Colonic mucosa (tissue), 4 donors: Measurements from ENCODE around the gene LMNA. TPM values are rescaled to one million over a fixed set of nuclear protein-coding genes. Genes with fewer than 3 reads are reported as not detected.

Source experiments
- DNase-seq: peaks from one replicate; pipeline ENCODE4 v3.0.0-alpha.2; 2020
- H3K27ac ChIP-seq: fragments of 200-600 bp; one replicate; pipeline ENCODE4 v1.8.0; 2021
- H3K27me3 ChIP-seq: fragments of 200-600 bp; one replicate; pipeline ENCODE4 v1.8.0; 2021
- H3K36me3 ChIP-seq: fragments of 200-600 bp; one replicate; pipeline ENCODE4 v1.8.0; 2021
- H3K4me1 ChIP-seq: fragments of 200-600 bp; one replicate; pipeline ENCODE4 v1.8.0; 2021; ENCODE audit warnings: mild to moderate bottlenecking
- H3K4me3 ChIP-seq: fragments of 200-600 bp; one replicate; pipeline ENCODE4 v1.8.0; 2021
- H3K9ac ChIP-seq, 2 donors: one replicate each; pipeline ENCODE4 v1.7.0; 2013; ENCODE audit warnings: control low read depth in 2 of 2, low read depth in 2 of 2, low read length in 2 of 2
- H3K9me3 ChIP-seq: fragments of 200-600 bp; one replicate; pipeline ENCODE4 v1.8.0; 2021
- CTCF ChIP-seq: fragments of 200-600 bp; IDR thresholded peaks from one replicate; pipeline ENCODE4 v1.8.0; 2022; ENCODE audit warnings: antibody characterized with exemption, mild to moderate bottlenecking
- intact Hi-C: fragments of 100-400 bp; cut with DNase I; formaldehyde crosslinking; loops from one replicate; pipeline ENCODE4 v1.14.1; 2022
- total RNA-seq, 2 donors: library from RNA; stranded (reverse); fragmentation: NEBNext Ultra II Directional in 1 of 2; extraction: Animal tissue kit (Norgen Biotek cat#: 25700) in 1 of 2; gene quantifications; one replicate each; pipeline ENCODE4 v1.2.1, GENCODE V29; 2021
- donor health status: healthy.
- donor health status: DM: no; HTN: no; CAD: no.
- donor health status: DM: no; HTN: no; CAD: no.

Gene LMNA
- total RNA-seq, 2 donors from 2014 or later = 414 to 610 TPM

DNA sequence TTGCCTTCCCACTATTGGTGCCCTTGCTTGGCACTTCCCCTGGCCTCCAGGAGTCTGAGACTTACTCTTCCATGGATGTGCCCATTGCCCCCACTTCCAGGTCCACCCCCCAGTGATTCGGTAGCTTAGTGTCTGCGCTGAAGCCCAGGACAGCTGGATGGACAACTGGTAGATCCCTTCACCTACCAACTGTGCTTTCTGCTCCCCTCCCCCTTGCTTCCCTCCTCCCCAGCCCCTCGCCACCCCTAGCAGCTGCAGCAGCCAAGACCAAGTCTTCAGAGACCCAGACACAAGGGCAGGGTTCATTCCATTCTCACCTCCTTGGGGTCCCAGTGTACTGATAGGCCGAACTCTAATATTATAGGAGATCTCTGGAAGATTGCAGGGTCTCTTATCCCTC lies 6.9 kb downstream of the LMNA start:
- H3K4me3 ChIP-seq = no peak overlapping the region
- H3K4me1 ChIP-seq = peaks cover 66% of the 10 kb centered on the region
- no peak for DNase-seq
- no peaks in the 10 kb centered on the region for H3K9me3 ChIP-seq
- TF ChIP-seq CTCF = no peak
- intact Hi-C loops = no loop called here
- H3K27ac ChIP-seq = peak overlapping the region; percentile 94
- H3K9ac ChIP-seq = peak overlapping the region; percentile 28 to 67
- no peaks in the 10 kb centered on the region for H3K36me3 ChIP-seq
- H3K27me3 ChIP-seq = no peaks in the 10 kb centered on the region

GRCh38 chr1:156122086-156122485 lies 7.6 kb downstream of the LMNA start:
- Histone ChIP-seq H3K9ac (peak overlapping the region; percentile 73 to 78), H3K27ac (peak overlapping the region; percentile 94), H3K27me3 (no peaks in the 10 kb centered on the region), H3K9me3 (no peaks in the 10 kb centered on the region), H3K4me3 (peak overlapping the region; percentile 12), H3K36me3 (no peaks in the 10 kb centered on the region), H3K4me1 (peaks cover 70% of the 10 kb centered on the region)
- TF ChIP-seq CTCF = no peak
- intact Hi-C loops = no loop called here
- no peak for DNase-seq

DNA sequence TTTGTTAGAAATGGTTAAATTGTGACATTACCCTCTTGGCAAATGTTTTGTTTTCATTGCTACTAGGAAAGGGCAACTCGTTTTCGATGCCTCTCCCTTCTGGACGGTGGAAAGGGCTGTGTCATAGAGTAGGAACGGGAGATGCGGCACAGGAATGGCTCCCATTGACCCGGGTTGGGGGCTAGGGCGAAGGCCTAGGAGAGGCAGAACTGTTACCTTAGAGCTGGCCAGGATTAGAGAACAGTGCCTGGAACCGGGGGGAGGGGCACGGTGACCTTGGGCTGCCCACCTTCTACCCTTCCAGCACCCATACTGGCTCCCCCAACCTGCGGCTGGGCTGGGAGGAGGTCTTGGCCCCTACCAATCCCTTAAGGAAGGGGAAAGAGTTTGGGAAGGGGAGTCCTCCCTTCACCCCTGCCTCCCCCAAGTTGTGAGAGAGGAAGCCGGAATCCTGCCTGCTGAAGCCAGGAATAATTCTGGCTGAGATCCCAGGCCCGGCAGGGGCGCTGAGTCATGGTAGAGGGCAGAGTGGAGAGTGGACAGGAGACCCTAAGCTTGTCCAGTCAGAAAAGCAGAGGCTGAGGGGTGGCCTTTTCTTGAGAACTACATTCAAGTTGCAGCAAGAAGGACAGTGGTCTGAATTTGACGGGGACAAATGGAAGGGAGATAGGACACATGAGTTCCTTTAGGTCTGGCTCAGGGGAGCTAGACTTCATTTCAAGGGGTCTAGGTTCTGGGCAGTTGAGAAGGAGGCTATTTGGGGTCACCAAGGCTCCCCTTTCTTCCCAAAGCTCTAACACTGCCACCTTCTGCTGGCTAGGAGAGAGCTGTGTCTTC lies 8.2 kb downstream of the LMNA start:
- no peaks in the 10 kb centered on the region for H3K27me3 ChIP-seq
- peak overlapping the region; percentile 73 to 78 for H3K9ac ChIP-seq
- peak overlapping the region; percentile 94 for H3K27ac ChIP-seq
- peaks cover 73% of the 10 kb centered on the region for H3K4me1 ChIP-seq
- no peak for TF ChIP-seq CTCF
- H3K4me3 ChIP-seq = peak overlapping the region; percentile 12
- H3K36me3 ChIP-seq = no peaks in the 10 kb centered on the region
- H3K9me3 ChIP-seq = no peaks in the 10 kb centered on the region
- peak; percentile 85 for DNase-seq
- intact Hi-C loops = no loop called here

GRCh38 chr1:156123356-156124196 lies 9.1 kb downstream of the LMNA start:
- H3K4me3 ChIP-seq = no peak overlapping the region
- intact Hi-C loops = no loop called here
- H3K4me1 ChIP-seq = peaks cover 79% of the 10 kb centered on the region

More at GRCh38 chr1:156123356-156124196, 9.1 kb downstream of the LMNA start:
- no peaks in the 10 kb centered on the region for H3K9me3 ChIP-seq
- H3K27me3 ChIP-seq = no peaks in the 10 kb centered on the region
- H3K27ac ChIP-seq = peak overlapping the region; percentile 94
- DNase-seq = peak; percentile 97
- TF ChIP-seq CTCF = no peak
- peak overlapping the region; percentile 73 to 78 for H3K9ac ChIP-seq
- H3K36me3 ChIP-seq = no peaks in the 10 kb centered on the region
